Right renal cortex interstitium (tissue), 3 donors: ENCODE measurements around the gene PLEKHB2. TPM values are rescaled to one million over a fixed set of nuclear protein-coding genes. Genes with fewer than 3 reads are reported as not detected.
"Not testable (repeated sequence)": the region's sequence is repeated elsewhere in the genome, so short reads cannot be mapped to it uniquely, and the experiment has no call there.

ENCODE experiments used
- DNase-seq, 3 donors: peaks; one replicate each; pipeline ENCODE4 v3.0.0-alpha.2; 2013; ENCODE audit warnings: low read depth in 3 of 3, low spot score in 2 of 3
- polyA plus RNA-seq, 3 donors: library from polyadenylated mRNA; unstranded; fragments of 120-200 nt; gene quantifications; one replicate each; pipeline ENCODE4 v1.2.1, GENCODE V29; 2013; ENCODE audit not compliant: insufficient read length in 3 of 3

PLEKHB2 gene
- polyA plus RNA-seq, 3 donors: 90.0 to 100.0 (median 90.5) TPM

GRCh38 chr2:131196186-131196585, 91.0 kb downstream of the PLEKHB2 start:
- DNase-seq: not testable (repeated sequence)

Other genes starting within 250 kb of the PLEKHB2 start
- 100 to 1,000 TPM; 120 to 121 (median 121) TPM for gene FAM168B, start 11.9 kb upstream of the PLEKHB2 start, polyA plus RNA-seq
- under 1 TPM; 0.03 to 0.24 (median 0.08) TPM for gene POTEE, start 104.2 kb downstream of the PLEKHB2 start, polyA plus RNA-seq